ENCODE measurements around the gene CHAC1.

CHAC1 gene

DNA sequence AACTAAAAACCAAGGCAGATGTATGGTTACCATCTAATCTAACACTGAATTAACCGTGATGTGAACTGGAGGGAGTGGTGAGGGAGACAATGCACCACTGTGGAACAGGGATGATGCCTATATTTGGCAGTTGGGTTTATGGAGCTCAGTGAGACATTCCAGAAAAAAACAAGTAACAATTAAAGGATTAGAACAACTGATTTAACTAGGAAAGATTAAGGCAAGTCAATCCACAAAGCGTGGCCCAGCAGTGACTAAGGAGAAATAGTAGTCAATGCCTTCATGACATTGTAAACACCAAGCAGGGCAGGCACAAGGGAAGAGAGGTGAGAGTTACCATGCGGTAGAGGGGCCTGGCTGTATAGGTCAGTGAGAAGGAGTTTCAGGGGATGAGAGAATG lies 38.1 kb downstream of the CHAC1 start:
- no peak for DNase-seq

DNA sequence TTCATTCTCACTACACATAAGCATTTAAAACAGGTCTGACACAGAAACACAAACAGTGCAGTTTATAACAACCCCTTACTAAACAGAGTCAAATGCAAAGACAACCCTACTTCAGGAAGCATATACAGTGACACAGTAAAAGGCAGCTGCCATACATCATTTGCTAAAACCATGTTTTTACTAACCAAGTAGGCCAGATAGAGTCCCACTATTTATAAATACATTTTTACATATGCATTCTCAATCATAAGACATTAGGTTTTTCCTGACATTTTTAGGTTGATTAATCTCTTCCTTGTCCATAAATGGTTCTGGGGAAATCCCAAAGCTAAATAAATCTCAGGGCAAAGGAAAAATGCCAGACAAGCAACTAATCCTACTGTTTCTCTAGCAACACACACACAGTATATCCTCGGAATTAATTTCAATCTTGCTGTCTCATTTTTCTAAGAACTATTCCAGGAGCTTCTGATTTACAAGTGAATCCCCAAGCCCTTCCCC lies 39.0 kb downstream of the CHAC1 start:
- no peak for DNase-seq

DNA sequence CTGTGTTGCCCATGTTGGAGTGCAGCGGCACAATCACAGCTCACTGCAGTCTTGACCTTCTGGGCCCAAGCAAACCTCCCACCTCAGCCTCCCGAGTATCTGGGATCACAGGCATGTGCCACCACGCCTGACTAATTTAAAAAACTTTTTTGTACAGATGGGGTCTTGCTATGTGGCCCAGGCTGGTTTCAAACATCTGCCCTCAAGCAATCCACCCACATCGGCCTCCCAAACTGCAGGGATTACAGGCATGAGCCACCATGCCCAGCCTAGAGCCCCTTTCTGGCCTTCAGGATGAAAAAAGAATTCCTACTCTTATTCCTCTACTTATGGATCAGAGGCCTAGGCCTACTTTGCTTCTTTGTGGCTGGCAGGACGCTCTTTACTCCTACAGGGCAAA lies 39.6 kb downstream of the CHAC1 start:
- DNase-seq, result no peak

DNA sequence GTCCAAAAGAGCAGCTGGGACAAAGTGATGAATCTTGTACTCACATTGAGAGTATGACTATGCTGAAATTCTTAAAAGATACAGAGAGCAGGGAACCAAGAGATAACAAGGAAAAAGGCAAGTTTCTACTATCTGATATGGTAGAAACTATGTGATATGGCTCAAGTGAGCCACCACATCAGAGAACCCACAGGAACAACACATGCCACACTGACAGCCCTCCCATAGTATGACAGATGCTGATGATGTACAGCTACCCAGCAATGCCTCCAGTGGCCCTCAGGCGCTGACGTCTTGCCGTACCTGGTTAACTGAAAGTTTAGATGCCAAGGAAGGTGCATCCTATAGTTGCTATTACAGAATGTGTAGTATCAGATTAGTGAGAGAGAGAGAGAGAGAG lies 42.4 kb downstream of the CHAC1 start:
- DNase-seq, result no peak

DNA sequence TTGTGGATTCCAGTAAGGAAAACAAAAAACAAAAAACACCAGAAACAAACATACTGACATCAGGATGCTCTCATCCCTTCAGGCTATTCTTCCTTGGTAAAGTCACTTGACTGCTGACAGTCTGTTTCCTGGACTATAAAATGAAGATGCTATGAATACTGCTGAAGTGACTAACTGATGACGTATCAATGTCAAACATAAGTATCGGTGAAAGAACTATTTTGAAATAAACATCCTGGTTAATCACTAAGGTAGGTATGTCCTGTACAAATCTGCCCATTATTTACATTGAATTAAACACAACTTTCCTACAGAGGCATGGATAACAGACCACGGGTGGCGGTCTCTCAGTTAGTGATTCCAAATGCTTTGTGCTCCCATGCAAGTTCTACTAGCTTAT lies 45.9 kb downstream of the CHAC1 start:
- DNase-seq, result no peak

DNA sequence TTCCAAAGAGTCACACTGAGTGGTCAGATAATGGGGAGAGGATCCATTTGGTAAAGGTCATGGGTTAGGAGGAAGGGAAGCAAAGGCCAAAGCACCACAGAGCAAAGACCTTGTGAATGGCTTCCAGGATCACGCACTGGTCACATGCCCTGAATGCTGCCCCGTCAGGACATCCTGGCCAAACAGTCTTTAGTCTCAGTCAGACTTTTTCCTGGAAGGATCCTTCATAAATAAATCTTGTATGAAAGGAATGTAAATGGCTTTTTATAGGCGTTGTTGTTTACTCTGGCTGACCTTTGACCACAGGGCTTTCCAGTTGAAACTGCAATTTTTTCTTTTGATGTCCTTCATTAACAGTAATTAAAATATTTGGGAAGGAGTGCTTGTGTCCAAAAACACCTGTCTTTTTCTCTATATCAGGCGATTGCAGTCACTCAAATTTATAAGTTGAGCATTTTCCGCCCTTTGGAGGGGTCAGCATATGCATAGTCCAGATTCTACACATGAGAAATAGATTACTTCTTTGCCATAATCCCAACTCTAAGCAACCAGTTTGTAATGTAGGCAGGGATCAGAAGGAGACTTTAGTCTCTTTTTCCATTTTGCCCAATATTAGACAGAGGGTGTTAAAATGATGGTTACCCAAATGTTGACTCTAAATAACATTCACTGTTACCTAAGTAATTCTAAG lies 48.4 kb downstream of the CHAC1 start:
- DNase-seq, result no peak

DNA sequence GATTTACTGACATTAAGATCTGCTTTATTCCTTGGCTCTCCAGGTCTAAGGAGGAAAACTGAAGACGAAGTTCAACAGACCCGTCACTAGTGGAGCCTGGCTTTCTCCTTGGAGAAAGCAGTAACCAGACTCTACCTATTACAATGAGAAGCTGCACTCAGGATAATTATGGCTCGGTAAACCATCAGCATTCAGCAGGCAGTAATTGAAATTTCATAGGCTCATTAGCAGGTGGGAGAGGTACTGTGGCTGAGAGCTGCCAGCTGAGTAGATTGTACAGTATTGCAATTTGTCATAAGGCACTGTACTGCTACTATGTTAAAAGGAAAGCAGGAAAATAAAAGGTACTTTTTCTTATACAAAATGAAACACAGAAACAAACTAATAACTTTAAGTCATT lies 51.2 kb downstream of the CHAC1 start:
- no peak for DNase-seq

Measured in NCI-H748 treated with DMSO at 0.1 percent for 48 hours (cell line).